GM12865 (cell line): ENCODE data around the gene ART4.

Experiments
- DNase-seq: peaks from one replicate; pipeline ENCODE4 v3.0.0; 2010; ENCODE audit warnings: low read depth
- H3K4me3 ChIP-seq: 2 replicates; pipeline ENCODE4 v1.5.1; 2011; ENCODE audit warnings: mild to moderate bottlenecking, low read depth, low read length, control low read depth
- TF ChIP-seq, protein P1 (sequence below): IDR thresholded peaks from 2 replicates; pipeline ENCODE4 v1.5.1; 2011; ENCODE audit warnings: low read length, control low read depth, low read depth, inconsistent platforms; ENCODE audit not compliant: insufficient read depth; ENCODE audit errors: missing control alignments

The ART4 gene

GRCh38 chr12:14883686-14884085, 40.4 kb upstream of the ART4 start:
- no peak overlapping the region for H3K4me3 ChIP-seq
- TF ChIP-seq, protein P1, sequence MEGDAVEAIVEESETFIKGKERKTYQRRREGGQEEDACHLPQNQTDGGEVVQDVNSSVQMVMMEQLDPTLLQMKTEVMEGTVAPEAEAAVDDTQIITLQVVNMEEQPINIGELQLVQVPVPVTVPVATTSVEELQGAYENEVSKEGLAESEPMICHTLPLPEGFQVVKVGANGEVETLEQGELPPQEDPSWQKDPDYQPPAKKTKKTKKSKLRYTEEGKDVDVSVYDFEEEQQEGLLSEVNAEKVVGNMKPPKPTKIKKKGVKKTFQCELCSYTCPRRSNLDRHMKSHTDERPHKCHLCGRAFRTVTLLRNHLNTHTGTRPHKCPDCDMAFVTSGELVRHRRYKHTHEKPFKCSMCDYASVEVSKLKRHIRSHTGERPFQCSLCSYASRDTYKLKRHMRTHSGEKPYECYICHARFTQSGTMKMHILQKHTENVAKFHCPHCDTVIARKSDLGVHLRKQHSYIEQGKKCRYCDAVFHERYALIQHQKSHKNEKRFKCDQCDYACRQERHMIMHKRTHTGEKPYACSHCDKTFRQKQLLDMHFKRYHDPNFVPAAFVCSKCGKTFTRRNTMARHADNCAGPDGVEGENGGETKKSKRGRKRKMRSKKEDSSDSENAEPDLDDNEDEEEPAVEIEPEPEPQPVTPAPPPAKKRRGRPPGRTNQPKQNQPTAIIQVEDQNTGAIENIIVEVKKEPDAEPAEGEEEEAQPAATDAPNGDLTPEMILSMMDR: no peak
- DNase-seq: no peak

DNA sequence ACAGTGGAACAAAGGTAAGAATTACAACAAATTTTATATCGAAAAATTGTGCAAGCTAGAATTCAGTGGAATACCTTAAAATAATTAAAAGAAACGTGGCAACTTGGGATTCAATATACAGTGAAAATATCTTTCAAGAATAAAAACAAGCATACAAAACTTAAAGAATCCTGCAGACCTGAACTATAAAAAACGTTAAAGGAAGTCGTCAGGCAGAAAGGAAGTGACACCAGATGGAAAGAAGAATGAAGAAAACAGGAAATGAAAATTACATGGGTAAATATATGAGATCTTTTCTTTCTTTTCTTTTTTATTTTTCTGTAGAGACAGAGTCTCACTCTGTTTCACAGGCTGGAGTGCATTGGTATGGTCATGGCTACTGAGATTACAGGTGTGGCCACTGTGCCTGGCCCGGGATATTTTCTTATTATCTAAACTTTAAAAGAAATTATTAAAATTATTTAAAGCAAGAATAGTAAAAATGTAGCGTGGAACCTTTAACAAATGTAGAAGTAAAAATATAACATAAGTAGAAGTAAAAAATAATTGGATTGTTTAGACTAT, 37.6 kb upstream of the ART4 start:
- TF ChIP-seq, protein P1: no peak

GRCh38 chr12:14879222-14879933, 36.1 kb upstream of the ART4 start:
- no peak overlapping the region for H3K4me3 ChIP-seq
- no peak for DNase-seq
- TF ChIP-seq, protein P1: no peak

More for the DNA sequence above, 37.6 kb upstream of the ART4 start:
- no peak for DNase-seq
- H3K4me3 ChIP-seq: no peak overlapping the region

DNA sequence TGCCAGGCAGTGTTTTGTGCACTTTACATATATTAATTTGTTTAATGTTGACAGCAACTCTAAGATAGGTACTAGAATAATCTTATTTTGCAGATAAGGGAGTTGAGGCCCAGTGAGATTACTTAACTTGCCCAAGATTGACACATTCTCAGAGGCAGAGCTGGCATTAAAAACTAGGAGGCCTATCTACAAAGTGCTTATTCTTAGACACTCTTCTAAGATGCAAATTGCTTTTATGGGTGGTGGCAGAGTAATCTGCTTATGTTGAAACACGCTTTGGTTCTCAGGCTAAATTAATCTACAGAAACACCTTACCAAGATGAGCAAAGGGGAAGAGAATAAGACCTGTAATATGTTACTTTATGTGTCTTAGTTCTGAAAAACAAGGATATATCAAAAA, 35.2 kb upstream of the ART4 start:
- no peak for DNase-seq
- TF ChIP-seq, protein P1: no peak
- H3K4me3 ChIP-seq: no peak overlapping the region

GRCh38 chr12:14876833-14877232, 33.5 kb upstream of the ART4 start:
- H3K4me3 ChIP-seq: no peak overlapping the region
- TF ChIP-seq, protein P1: no peak

GRCh38 chr12:14874882-14875281, 31.6 kb upstream of the ART4 start:
- H3K4me3 ChIP-seq: no peak overlapping the region
- TF ChIP-seq, protein P1: no peak
- no peak for DNase-seq

More at GRCh38 chr12:14876833-14877232, 33.5 kb upstream of the ART4 start:
- DNase-seq: no peak
